Globus pallidus (tissue), 1 donor: ENCODE results near the gene CBR3.

Experiments used
- DNase-seq: peaks from one replicate; pipeline ENCODE4 v3.0.0-alpha.2; 2015; ENCODE audit warnings: low spot score

The CBR3 gene

GRCh38 chr21:36156339-36156814 is 21.5 kb downstream of the CBR3 start:
- peak; percentile 100 for DNase-seq

- peak; percentile 24 for DNase-seq
Observed at GRCh38 chr21:36156815-36157670, 22.2 kb downstream of the CBR3 start, which contains the start of gene DOP1B. Gene DOP1B, plus strand, starts transcription at chr21:36156824. Its CDS starts 7,910 bp downstream, at chr21:36164734.

GRCh38 chr21:36159356-36159921 is 24.6 kb downstream of the CBR3 start:
- DNase-seq, result no peak

GRCh38 chr21:36160850-36161178 is 25.9 kb downstream of the CBR3 start:
- DNase-seq, result no peak

GRCh38 chr21:36162631-36163030 is 27.8 kb downstream of the CBR3 start:
- no peak for DNase-seq

- no peak for DNase-seq
Observed at GRCh38 chr21:36163750-36164741, 29.2 kb downstream of the CBR3 start.

- DNase-seq, result no peak
Observed at GRCh38 chr21:36165356-36165755, 30.5 kb downstream of the CBR3 start.

- no peak for DNase-seq
Observed at GRCh38 chr21:36166705-36167104, 31.8 kb downstream of the CBR3 start.

- no peak for DNase-seq
Observed at GRCh38 chr21:36167541-36167940, 32.7 kb downstream of the CBR3 start.

- no peak for DNase-seq
Observed at GRCh38 chr21:36169470-36170128, 34.7 kb downstream of the CBR3 start.

GRCh38 chr21:36170823-36171222 is 35.9 kb downstream of the CBR3 start:
- no peak for DNase-seq

GRCh38 chr21:36171336-36171735 is 36.5 kb downstream of the CBR3 start:
- no peak for DNase-seq

- DNase-seq, result no peak
Observed at GRCh38 chr21:36171741-36172331, 37.0 kb downstream of the CBR3 start.

GRCh38 chr21:36174780-36175179 is 39.9 kb downstream of the CBR3 start:
- no peak for DNase-seq

- DNase-seq, result no peak
Observed at GRCh38 chr21:36175771-36176565, 41.1 kb downstream of the CBR3 start.

- no peak for DNase-seq
Observed at GRCh38 chr21:36178349-36178748, 43.5 kb downstream of the CBR3 start.

GRCh38 chr21:36179145-36179544 is 44.3 kb downstream of the CBR3 start:
- DNase-seq, result no peak

GRCh38 chr21:36180963-36181362 is 46.1 kb downstream of the CBR3 start:
- no peak for DNase-seq

GRCh38 chr21:36183144-36183795 is 48.4 kb downstream of the CBR3 start:
- DNase-seq, result no peak

GRCh38 chr21:36184545-36184944 is 49.7 kb downstream of the CBR3 start:
- DNase-seq, result no peak
